SU-DHL-6 (cell line): ENCODE results near the gene DNAJB1.

ENCODE experiments used
- H2AFZ ChIP-seq: fragments of 200-600 bp; sonication (generic); 2 replicates; pipeline ENCODE4 v1.6.1; 2014; ENCODE audit warnings: low read depth, mild to moderate bottlenecking, moderate library complexity, mixed read lengths, antibody characterized with exemption, low read length; ENCODE audit not compliant: severe bottlenecking
- H3F3A ChIP-seq: fragments of 200-600 bp; shearing (Covaris generic); 2 replicates; pipeline ENCODE4 v1.6.0; 2016; ENCODE audit warnings: antibody characterized with exemption, mild to moderate bottlenecking; ENCODE audit not compliant: insufficient read depth
- H3K27ac ChIP-seq: fragments of 200-600 bp; sonication (generic); 2 replicates; pipeline ENCODE4 v1.5.1; 2016; ENCODE audit warnings: low read depth, mild to moderate bottlenecking, low read length, moderate library complexity, mixed read lengths
- H3K27me3 ChIP-seq: fragments of 200-600 bp; sonication (generic), shearing (Covaris generic); 2 replicates; pipeline ENCODE4 v1.6.0; 2014; ENCODE audit warnings: mild to moderate bottlenecking, low read length
- H3K36me3 ChIP-seq: fragments of 200-600 bp; sonication (generic); 2 replicates; pipeline ENCODE4 v1.6.1; 2014; ENCODE audit warnings: mild to moderate bottlenecking, low read length, mixed read lengths
- H3K4me2 ChIP-seq: fragments of 300-600, 200-600 bp; shearing (Covaris generic), sonication (generic); 2 replicates; pipeline ENCODE4 v1.6.0; 2014; ENCODE audit warnings: low read length, low read depth, mild to moderate bottlenecking; ENCODE audit not compliant: poor library complexity, severe bottlenecking
- H3K4me3 ChIP-seq: fragments of 200-600 bp; sonication (generic); 2 replicates; pipeline ENCODE4 v1.5.1; 2014; ENCODE audit warnings: antibody characterized with exemption, low read length, mild to moderate bottlenecking, mixed read lengths; ENCODE audit not compliant: insufficient read depth, poor library complexity, severe bottlenecking
- H3K79me2 ChIP-seq: fragments of 200-600 bp; sonication (generic); 2 replicates; pipeline ENCODE4 v1.6.1; 2014; ENCODE audit warnings: mild to moderate bottlenecking, low read length, moderate library complexity; ENCODE audit not compliant: insufficient read depth
- H3K9ac ChIP-seq: fragments of 200-600 bp; sonication (generic); 2 replicates; pipeline ENCODE4 v1.7.0; 2014; ENCODE audit warnings: mild to moderate bottlenecking, low read length
- H3K9me2 ChIP-seq: fragments of 200-600 bp; sonication (generic); replicated peaks from 2 replicates; pipeline ENCODE4 v1.6.1; 2014; ENCODE audit warnings: low read length; ENCODE audit not compliant: insufficient read depth
- H3K9me3 ChIP-seq: fragments of 200-600 bp; sonication (generic); 2 replicates; pipeline ENCODE4 v1.6.1; 2014; ENCODE audit warnings: low read length, mixed read lengths; ENCODE audit not compliant: insufficient read depth
- H4K20me1 ChIP-seq: fragments of 200-600 bp; sonication (generic); 2 replicates; pipeline ENCODE4 v1.6.1; 2014; ENCODE audit warnings: low read depth, mild to moderate bottlenecking, antibody characterized with exemption, low read length, moderate library complexity, mixed read lengths
- CTCF ChIP-seq: fragments of 200-600 bp; sonication (generic); IDR thresholded peaks from one replicate; pipeline ENCODE4 v1.5.1; 2017; ENCODE audit warnings: antibody characterized with exemption, mild to moderate bottlenecking, low read length, moderate library complexity; ENCODE audit not compliant: insufficient read depth, poor library complexity, severe bottlenecking
- EZH2phosphoT487 ChIP-seq: fragments of 200-600 bp; sonication (generic), shearing (Covaris generic); conservative IDR thresholded peaks from 2 replicates; pipeline ENCODE4 v1.6.1; 2018; ENCODE audit warnings: mild to moderate bottlenecking, antibody characterized with exemption, low read length, moderate library complexity, mixed read lengths

DNAJB1 gene

GRCh38 chr19:14555918-14556661 is 37.9 kb upstream of the DNAJB1 start:
- Histone ChIP-seq H3K4me2 (no peak overlapping the region), H3K27ac (no peak overlapping the region), H2AFZ (no peak overlapping the region), H3K36me3 (no peaks in the 10 kb centered on the region), H3K9ac (no peak overlapping the region), H3F3A (no peaks in the 10 kb centered on the region), H3K27me3 (no peaks in the 10 kb centered on the region), H3K9me2 (no peaks in the 10 kb centered on the region), H4K20me1 (no peaks in the 10 kb centered on the region), H3K9me3 (no peaks in the 10 kb centered on the region), H3K79me2 (peaks cover 66% of the 10 kb centered on the region), H3K4me3 (no peak overlapping the region)
- TF ChIP-seq EZH2phosphoT487: no peak
- TF ChIP-seq CTCF: no peak

- H3K27me3 ChIP-seq: no peaks in the 10 kb centered on the region
- H2AFZ ChIP-seq: no peak overlapping the region
- peaks cover 52% of the 10 kb centered on the region for H3K79me2 ChIP-seq
- no peaks in the 10 kb centered on the region for H3F3A ChIP-seq
- no peaks in the 10 kb centered on the region for H3K9me3 ChIP-seq
- no peak overlapping the region for H3K4me3 ChIP-seq
- H3K27ac ChIP-seq: no peak overlapping the region
- H4K20me1 ChIP-seq: no peaks in the 10 kb centered on the region
- H3K9ac ChIP-seq: no peak overlapping the region
- H3K4me2 ChIP-seq: no peak overlapping the region
- no peaks in the 10 kb centered on the region for H3K36me3 ChIP-seq
- H3K9me2 ChIP-seq: no peaks in the 10 kb centered on the region
- TF ChIP-seq CTCF (no peak), EZH2phosphoT487 (no peak)
Observed at GRCh38 chr19:14554382-14554812, 36.2 kb upstream of the DNAJB1 start.

GRCh38 chr19:14553939-14554243 is 35.7 kb upstream of the DNAJB1 start:
- no peaks in the 10 kb centered on the region for H3K27me3 ChIP-seq
- H3K4me2 ChIP-seq: no peak overlapping the region
- no peak overlapping the region for H3K27ac ChIP-seq
- H3K9me2 ChIP-seq: no peaks in the 10 kb centered on the region
- no peak overlapping the region for H2AFZ ChIP-seq
- no peaks in the 10 kb centered on the region for H3F3A ChIP-seq
- no peaks in the 10 kb centered on the region for H3K36me3 ChIP-seq
- H3K9ac ChIP-seq: no peak overlapping the region
- TF ChIP-seq CTCF (no peak), EZH2phosphoT487 (no peak)
- H3K9me3 ChIP-seq: no peaks in the 10 kb centered on the region
- H3K4me3 ChIP-seq: no peak overlapping the region
- H4K20me1 ChIP-seq: no peaks in the 10 kb centered on the region
- peaks cover 52% of the 10 kb centered on the region for H3K79me2 ChIP-seq
